ENCODE data around the gene IL36RN.
"Not testable (repeated sequence)": the region's sequence is repeated elsewhere in the genome, so short reads cannot be mapped to it uniquely, and the experiment has no call there.

The IL36RN gene

DNA sequence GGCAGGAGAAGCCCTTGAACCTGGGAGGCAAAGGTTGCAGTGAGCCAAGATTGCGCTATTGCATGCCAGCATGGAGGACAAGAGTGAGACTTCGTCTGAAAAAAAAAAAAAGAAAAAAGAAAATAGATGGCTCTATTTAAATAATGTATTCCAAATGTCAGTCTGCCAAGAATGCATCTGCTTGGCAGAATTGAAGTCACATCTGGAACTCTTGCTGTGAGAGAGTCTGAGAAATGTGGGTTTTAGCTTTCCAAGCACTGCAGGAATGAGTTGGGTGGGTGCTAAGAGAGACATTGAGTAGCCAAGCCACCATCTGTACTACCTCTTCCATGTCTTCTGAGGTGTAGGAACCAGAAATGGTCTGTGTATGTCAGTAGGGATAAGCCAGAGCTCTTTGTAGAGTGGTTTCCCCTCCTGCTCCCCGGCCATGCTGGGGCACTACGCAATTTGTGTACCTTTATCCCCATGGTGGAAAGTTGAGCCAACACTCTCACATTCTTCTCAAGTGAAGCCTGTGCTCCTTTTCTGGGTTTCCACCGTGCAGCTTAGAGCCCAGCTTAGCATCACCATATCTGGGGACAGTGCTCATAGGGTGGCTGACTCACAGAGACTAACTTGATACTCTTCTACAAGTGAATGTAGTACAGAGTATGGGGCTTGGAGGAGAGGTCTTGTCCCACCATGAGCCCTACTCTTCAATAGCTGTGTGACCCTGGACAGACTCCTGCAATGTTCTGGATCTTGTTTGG lies 34.0 kb downstream of the IL36RN start:
- H3K4me3 ChIP-seq (ENCODE audit: control insufficient read depth, low read depth, low read length), result no peak overlapping the region
- no peak for TF ChIP-seq CTCF (conservative IDR thresholded peaks at IDR 0.05; ENCODE audit: control insufficient read depth, insufficient read depth, low read depth, low read length)
- no peak for DNase-seq (ENCODE audit: low read depth)

DNA sequence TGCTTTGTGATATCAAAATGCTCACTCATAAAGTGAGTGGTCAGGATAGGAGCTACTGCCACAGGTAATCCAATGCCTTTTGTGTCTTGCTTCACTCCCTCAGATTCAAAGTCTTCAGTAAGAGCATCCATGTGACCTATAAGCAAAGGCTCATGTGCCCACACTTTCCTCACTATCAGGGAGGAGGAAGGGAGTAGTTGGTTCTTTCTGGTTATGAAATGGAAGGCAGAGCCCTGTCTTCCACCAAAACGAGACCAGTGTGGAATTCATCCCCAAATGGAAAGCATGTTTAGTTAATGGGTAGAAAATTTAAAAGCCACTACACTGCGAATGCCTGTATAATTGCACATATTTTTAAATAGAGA lies 34.6 kb downstream of the IL36RN start:
- no peak for TF ChIP-seq CTCF (conservative IDR thresholded peaks at IDR 0.05; ENCODE audit: control insufficient read depth, insufficient read depth, low read depth, low read length)
- no peak overlapping the region for H3K4me3 ChIP-seq (ENCODE audit: control insufficient read depth, low read depth, low read length)
- DNase-seq (ENCODE audit: low read depth), result no peak

DNA sequence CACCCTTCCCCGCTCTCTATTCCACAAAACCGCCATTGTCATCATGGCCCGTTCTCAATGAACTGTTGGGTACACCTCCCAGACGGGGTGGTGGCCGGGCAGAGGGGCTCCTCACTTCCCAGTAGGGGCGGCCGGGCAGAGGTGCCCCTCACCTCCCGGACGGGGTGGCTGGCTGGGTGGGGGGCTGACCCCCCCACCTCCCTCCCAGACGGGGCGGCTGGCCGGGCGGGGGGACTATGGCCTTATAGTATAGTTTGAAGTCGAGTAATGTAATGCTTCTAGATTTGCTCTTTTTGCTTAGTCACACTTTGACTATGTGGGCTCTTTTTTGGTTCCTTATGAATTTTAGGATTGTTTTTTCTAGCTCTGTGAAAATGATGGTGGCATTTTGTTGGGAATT lies 37.3 kb downstream of the IL36RN start:
- not testable (repeated sequence) for DNase-seq (ENCODE audit: low read depth); H3K4me3 ChIP-seq (ENCODE audit: control insufficient read depth, low read depth, low read length)

DNA sequence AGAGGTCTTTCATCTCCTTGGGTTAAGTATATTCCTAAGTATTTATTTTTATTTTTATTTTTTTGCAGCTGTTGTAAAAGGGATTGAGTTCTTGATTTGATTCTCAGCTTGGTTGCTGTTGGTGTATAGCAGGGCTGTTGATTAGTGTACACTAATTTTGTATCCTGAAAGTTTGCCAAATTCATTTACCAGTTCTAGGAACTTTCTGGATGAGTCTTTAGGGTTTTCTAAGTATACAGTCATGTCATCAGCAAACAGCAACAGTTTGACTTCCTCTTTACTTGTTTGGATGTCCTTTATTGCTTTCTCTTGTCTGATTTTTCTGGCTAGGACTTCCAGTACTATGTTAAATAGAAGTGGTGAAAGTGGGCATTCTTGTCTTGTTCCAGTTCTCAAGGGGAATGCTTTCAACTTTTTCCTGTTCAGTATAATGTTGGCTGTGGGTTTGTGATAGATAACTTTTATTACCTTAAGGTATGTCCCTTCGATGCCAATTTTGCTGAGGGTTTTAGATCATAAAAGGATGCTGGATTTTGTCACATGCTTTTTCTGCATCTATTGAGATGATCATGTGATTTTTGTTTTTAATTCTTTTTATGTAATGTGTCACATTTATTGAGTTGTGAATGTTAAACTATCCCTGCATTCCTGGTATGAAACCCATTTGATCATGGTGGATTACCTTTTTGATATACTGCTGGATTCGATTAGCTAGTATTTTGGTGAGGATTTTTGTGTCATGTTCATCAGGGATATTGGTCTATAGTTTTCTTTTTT lies 38.0 kb downstream of the IL36RN start:
- not testable (repeated sequence) for H3K4me3 ChIP-seq (ENCODE audit: control insufficient read depth, low read depth, low read length); DNase-seq (ENCODE audit: low read depth)

GRCh38 chr2:113098041-113098440 lies 39.0 kb downstream of the IL36RN start:
- DNase-seq (ENCODE audit: low read depth), result no peak
- no peak overlapping the region for H3K4me3 ChIP-seq (ENCODE audit: control insufficient read depth, low read depth, low read length)
- TF ChIP-seq CTCF (conservative IDR thresholded peaks at IDR 0.05; ENCODE audit: control insufficient read depth, insufficient read depth, low read depth, low read length), result no peak

DNA sequence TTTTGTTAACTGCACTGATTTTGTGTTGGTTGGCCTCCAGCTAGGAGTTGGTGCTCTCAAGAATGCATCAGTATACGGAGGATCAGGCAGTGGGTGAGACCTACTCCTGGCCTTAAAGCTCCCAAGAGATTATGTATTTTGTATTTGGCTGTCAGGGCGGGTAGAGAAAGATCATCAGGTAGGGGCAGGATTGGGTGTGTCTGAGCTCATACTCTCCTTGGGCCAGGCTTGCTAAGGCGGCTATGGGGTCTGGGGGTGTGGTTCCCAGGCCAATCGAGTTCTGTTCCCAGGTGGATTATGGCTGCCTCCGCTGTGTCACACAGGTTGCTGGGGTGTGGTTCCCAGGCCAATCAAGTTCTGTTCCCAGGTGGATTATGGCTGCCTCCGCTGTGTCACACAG lies 39.5 kb downstream of the IL36RN start:
- DNase-seq (ENCODE audit: low read depth), result no peak
- no peak overlapping the region for H3K4me3 ChIP-seq (ENCODE audit: control insufficient read depth, low read depth, low read length)
- TF ChIP-seq CTCF (conservative IDR thresholded peaks at IDR 0.05; ENCODE audit: control insufficient read depth, insufficient read depth, low read depth, low read length), result no peak

GRCh38 chr2:113102133-113102532 lies 43.1 kb downstream of the IL36RN start:
- TF ChIP-seq CTCF (conservative IDR thresholded peaks at IDR 0.05; ENCODE audit: control insufficient read depth, insufficient read depth, low read depth, low read length), result no peak
- no peak overlapping the region for H3K4me3 ChIP-seq (ENCODE audit: control insufficient read depth, low read depth, low read length)
- no peak for DNase-seq (ENCODE audit: low read depth)

All from fibroblast of mammary gland (primary cell).